ENCODE data around the gene PLCE1. TPM values are rescaled to one million over a fixed set of nuclear protein-coding genes. Genes with fewer than 3 reads are reported as not detected.

Gene PLCE1
- total and polyA plus RNA-seq, 10 of the 15 experiments (the other 5 are each of a cell fraction or from before 2014, with no cell fraction given), result under 0.01 to 1.2 (median 0.03) TPM

- no peak overlapping the region for H3K9ac ChIP-seq (ENCODE audit: control insufficient read depth, insufficient read depth, low read length)
- no peaks in the 10 kb centered on the region for H3K9me3 ChIP-seq (replicated peaks; ENCODE audit: control insufficient read depth, insufficient read depth, low read length)
- 3% methylated on average over 2 of the region's 2 CpGs for WGBS (ENCODE audit: insufficient coverage, insufficient replicate concordance, low lambda C conversion rate, missing lambda C conversion rate)
- SMC1A ChIA-PET (ENCODE audit: uncharacterized antibody, unreplicated experiment), result no interaction called here
- POLR2A ChIA-PET, result interaction anchor here (0.6 kb wide), 2 partner anchors 10 to 324 kb away, joined by 6 to 7 read pairs; no protein-coding TSS in a partner anchor
- BruUV-seq (replicated peaks), result no TSS peak
- H3K79me2 ChIP-seq (ENCODE audit: control insufficient read depth, insufficient read depth, low read length), result no peaks in the 10 kb centered on the region
- no peak for ATAC-seq
- RAD21 ChIA-PET (ENCODE audit: unreplicated experiment), result no interaction called here
- DNase-seq (ENCODE audit: low read depth, low spot score), result no peak
- no peak overlapping the region for H3K4me2 ChIP-seq (ENCODE audit: control insufficient read depth, insufficient read depth)
- no peaks in the 10 kb centered on the region for H4K20me1 ChIP-seq (ENCODE audit: control insufficient read depth, insufficient read depth)
- no peak for FAIRE-seq
- H2AFZ ChIP-seq (ENCODE audit: control insufficient read depth, low read depth, low read length), result no peak overlapping the region
- H3K27ac ChIP-seq (ENCODE audit: control insufficient read depth, insufficient read depth), result no peak overlapping the region
- peaks cover 4 to 15% of the 10 kb centered on the region in 2 experiments for H3K27me3 ChIP-seq (replicated peaks in 1 of 2; ENCODE audit: control insufficient read depth in 2 of 2, insufficient read depth in 2 of 2, low read length in 1 of 2)
- no peaks in the 10 kb centered on the region for H3K36me3 ChIP-seq (ENCODE audit: control insufficient read depth in 2 of 2, insufficient read depth in 2 of 2, low read length in 1 of 2)
- in situ Hi-C loops (cut with MboI) (no loop called here), intact Hi-C loops (cut with micrococcal nuclease; ENCODE audit: unreplicated experiment) (no loop called here)
- no peak overlapping the region for H3K4me3 ChIP-seq
- H3K4me1 ChIP-seq (ENCODE audit: control insufficient read depth, insufficient read depth, low read length), result no peaks in the 10 kb centered on the region
- CTCF ChIA-PET, result no interaction called here
- no peak for TF ChIP-seq MEF2B (IDR thresholded peaks at IDR 0.05; ENCODE audit: partially characterized antibody, poor library complexity, severe bottlenecking)
- TF ChIP-seq, protein P1, sequence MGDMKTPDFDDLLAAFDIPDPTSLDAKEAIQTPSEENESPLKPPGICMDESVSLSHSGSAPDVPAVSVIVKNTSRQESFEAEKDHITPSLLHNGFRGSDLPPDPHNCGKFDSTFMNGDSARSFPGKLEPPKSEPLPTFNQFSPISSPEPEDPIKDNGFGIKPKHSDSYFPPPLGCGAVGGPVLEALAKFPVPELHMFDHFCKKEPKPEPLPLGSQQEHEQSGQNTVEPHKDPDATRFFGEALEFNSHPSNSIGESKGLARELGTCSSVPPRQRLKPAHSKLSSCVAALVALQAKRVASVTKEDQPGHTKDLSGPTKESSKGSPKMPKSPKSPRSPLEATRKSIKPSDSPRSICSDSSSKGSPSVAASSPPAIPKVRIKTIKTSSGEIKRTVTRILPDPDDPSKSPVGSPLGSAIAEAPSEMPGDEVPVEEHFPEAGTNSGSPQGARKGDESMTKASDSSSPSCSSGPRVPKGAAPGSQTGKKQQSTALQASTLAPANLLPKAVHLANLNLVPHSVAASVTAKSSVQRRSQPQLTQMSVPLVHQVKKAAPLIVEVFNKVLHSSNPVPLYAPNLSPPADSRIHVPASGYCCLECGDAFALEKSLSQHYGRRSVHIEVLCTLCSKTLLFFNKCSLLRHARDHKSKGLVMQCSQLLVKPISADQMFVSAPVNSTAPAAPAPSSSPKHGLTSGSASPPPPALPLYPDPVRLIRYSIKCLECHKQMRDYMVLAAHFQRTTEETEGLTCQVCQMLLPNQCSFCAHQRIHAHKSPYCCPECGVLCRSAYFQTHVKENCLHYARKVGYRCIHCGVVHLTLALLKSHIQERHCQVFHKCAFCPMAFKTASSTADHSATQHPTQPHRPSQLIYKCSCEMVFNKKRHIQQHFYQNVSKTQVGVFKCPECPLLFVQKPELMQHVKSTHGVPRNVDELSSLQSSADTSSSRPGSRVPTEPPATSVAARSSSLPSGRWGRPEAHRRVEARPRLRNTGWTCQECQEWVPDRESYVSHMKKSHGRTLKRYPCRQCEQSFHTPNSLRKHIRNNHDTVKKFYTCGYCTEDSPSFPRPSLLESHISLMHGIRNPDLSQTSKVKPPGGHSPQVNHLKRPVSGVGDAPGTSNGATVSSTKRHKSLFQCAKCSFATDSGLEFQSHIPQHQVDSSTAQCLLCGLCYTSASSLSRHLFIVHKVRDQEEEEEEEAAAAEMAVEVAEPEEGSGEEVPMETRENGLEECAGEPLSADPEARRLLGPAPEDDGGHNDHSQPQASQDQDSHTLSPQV (IDR thresholded peaks at IDR 0.05), result no peak
- TF ChIP-seq, protein P2, sequence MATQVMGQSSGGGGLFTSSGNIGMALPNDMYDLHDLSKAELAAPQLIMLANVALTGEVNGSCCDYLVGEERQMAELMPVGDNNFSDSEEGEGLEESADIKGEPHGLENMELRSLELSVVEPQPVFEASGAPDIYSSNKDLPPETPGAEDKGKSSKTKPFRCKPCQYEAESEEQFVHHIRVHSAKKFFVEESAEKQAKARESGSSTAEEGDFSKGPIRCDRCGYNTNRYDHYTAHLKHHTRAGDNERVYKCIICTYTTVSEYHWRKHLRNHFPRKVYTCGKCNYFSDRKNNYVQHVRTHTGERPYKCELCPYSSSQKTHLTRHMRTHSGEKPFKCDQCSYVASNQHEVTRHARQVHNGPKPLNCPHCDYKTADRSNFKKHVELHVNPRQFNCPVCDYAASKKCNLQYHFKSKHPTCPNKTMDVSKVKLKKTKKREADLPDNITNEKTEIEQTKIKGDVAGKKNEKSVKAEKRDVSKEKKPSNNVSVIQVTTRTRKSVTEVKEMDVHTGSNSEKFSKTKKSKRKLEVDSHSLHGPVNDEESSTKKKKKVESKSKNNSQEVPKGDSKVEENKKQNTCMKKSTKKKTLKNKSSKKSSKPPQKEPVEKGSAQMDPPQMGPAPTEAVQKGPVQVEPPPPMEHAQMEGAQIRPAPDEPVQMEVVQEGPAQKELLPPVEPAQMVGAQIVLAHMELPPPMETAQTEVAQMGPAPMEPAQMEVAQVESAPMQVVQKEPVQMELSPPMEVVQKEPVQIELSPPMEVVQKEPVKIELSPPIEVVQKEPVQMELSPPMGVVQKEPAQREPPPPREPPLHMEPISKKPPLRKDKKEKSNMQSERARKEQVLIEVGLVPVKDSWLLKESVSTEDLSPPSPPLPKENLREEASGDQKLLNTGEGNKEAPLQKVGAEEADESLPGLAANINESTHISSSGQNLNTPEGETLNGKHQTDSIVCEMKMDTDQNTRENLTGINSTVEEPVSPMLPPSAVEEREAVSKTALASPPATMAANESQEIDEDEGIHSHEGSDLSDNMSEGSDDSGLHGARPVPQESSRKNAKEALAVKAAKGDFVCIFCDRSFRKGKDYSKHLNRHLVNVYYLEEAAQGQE (IDR thresholded peaks at IDR 0.05; ENCODE audit: low read depth, low read length), result no peak
- no peak for TF ChIP-seq IRF4 (IDR thresholded peaks at IDR 0.05; ENCODE audit: low read depth, low read length)
- TF ChIP-seq CHD2 (IDR thresholded peaks at IDR 0.05; ENCODE audit: borderline replicate concordance, low read depth, low read length), result no peak
- TF ChIP-seq, protein P3, sequence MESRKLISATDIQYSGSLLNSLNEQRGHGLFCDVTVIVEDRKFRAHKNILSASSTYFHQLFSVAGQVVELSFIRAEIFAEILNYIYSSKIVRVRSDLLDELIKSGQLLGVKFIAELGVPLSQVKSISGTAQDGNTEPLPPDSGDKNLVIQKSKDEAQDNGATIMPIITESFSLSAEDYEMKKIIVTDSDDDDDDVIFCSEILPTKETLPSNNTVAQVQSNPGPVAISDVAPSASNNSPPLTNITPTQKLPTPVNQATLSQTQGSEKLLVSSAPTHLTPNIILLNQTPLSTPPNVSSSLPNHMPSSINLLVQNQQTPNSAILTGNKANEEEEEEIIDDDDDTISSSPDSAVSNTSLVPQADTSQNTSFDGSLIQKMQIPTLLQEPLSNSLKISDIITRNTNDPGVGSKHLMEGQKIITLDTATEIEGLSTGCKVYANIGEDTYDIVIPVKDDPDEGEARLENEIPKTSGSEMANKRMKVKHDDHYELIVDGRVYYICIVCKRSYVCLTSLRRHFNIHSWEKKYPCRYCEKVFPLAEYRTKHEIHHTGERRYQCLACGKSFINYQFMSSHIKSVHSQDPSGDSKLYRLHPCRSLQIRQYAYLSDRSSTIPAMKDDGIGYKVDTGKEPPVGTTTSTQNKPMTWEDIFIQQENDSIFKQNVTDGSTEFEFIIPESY (IDR thresholded peaks at IDR 0.05), result no peak
- TF ChIP-seq, protein P4, sequence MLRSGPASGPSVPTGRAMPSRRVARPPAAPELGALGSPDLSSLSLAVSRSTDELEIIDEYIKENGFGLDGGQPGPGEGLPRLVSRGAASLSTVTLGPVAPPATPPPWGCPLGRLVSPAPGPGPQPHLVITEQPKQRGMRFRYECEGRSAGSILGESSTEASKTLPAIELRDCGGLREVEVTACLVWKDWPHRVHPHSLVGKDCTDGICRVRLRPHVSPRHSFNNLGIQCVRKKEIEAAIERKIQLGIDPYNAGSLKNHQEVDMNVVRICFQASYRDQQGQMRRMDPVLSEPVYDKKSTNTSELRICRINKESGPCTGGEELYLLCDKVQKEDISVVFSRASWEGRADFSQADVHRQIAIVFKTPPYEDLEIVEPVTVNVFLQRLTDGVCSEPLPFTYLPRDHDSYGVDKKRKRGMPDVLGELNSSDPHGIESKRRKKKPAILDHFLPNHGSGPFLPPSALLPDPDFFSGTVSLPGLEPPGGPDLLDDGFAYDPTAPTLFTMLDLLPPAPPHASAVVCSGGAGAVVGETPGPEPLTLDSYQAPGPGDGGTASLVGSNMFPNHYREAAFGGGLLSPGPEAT (IDR thresholded peaks at IDR 0.05; ENCODE audit: low read depth), result no peak
- no peak for TF ChIP-seq PML (IDR thresholded peaks at IDR 0.05; ENCODE audit: low read length)
- no peak for TF ChIP-seq LARP7 (IDR thresholded peaks at IDR 0.05)
- TF ChIP-seq, protein P5, sequence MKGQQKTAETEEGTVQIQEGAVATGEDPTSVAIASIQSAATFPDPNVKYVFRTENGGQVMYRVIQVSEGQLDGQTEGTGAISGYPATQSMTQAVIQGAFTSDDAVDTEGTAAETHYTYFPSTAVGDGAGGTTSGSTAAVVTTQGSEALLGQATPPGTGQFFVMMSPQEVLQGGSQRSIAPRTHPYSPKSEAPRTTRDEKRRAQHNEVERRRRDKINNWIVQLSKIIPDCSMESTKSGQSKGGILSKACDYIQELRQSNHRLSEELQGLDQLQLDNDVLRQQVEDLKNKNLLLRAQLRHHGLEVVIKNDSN (IDR thresholded peaks at IDR 0.05; ENCODE audit: borderline replicate concordance, extremely low read length, insufficient read depth, low read depth, low read length), result no peak
- TF ChIP-seq POLR2AphosphoS2 (IDR thresholded peaks at IDR 0.05; ENCODE audit: low read depth, low read length), result no peak
- no peak for TF ChIP-seq CBX5 (IDR thresholded peaks at IDR 0.05; ENCODE audit: low read depth)
Observed at GRCh38 chr10:93997546-93997945, 3.8 kb downstream of the PLCE1 start.

Measured in GM12878 (cell line).